Keratinocyte (primary cell): ENCODE measurements around the gene DVL1. TPM values are rescaled to one million over a fixed set of nuclear protein-coding genes. Genes with fewer than 3 reads are reported as not detected.
A peak's percentile ranks its signal among the peaks of the same experiment; 100 is the strongest.

Source experiments
- DNase-seq: peaks from one replicate; pipeline ENCODE4 v3.0.0-alpha.2; 2011; ENCODE audit warnings: low read depth, missing footprints, low spot score
- FAIRE-seq: peaks from 2 replicates; lab custom pipeline; 2011; peaks lifted over from hg19 to GRCh38; lab: Jason Lieb, UNC
- H2AFZ ChIP-seq: 2 replicates; pipeline ENCODE4 v1.6.0; 2012; ENCODE audit warnings: low read length, control low read depth, inconsistent platforms; ENCODE audit not compliant: control insufficient read depth
- H3K27ac ChIP-seq: 2 replicates; pipeline ENCODE4 v1.5.1; 2011; ENCODE audit warnings: low read length; ENCODE audit not compliant: control insufficient read depth, insufficient read depth
- H3K27me3 ChIP-seq: 3 replicates; pipeline ENCODE4 v1.6.0; 2011; ENCODE audit warnings: low read length; ENCODE audit not compliant: control insufficient read depth, insufficient read depth; ENCODE audit errors: extremely low read depth
- H3K36me3 ChIP-seq, 2 experiments: 2 replicates in 1 of 2; 3 replicates in 1 of 2; pipeline ENCODE4 v1.5.1; 2011; ENCODE audit warnings: low read length in 2 of 2, mild to moderate bottlenecking in 1 of 2; ENCODE audit not compliant: control insufficient read depth in 2 of 2, insufficient read depth in 2 of 2; ENCODE audit errors: extremely low read depth in 1 of 2
- H3K4me1 ChIP-seq: 3 replicates; pipeline ENCODE4 v1.5.1; 2011; ENCODE audit warnings: low read length; ENCODE audit not compliant: control insufficient read depth, insufficient read depth; ENCODE audit errors: extremely low read depth
- H3K4me2 ChIP-seq: 3 replicates; pipeline ENCODE4 v1.6.0; 2011; ENCODE audit warnings: low read depth, low read length; ENCODE audit not compliant: control insufficient read depth, insufficient read depth; ENCODE audit errors: extremely low read depth
- H3K4me3 ChIP-seq, 3 experiments: fragments of 200-600 bp in 1 of 3; sonication (generic) in 1 of 3; 2 replicates in 2 of 3; 3 replicates in 1 of 3; pipeline ENCODE4 v1.5.1; 2011 to 2016; ENCODE audit warnings: low read length in 3 of 3, mild to moderate bottlenecking in 3 of 3, control low read depth in 2 of 3, inconsistent platforms in 1 of 3, low read depth in 1 of 3, mixed read lengths in 1 of 3, mixed run types in 1 of 3, moderate library complexity in 1 of 3; ENCODE audit not compliant: control insufficient read depth in 2 of 3, insufficient read depth in 2 of 3; ENCODE audit errors: extremely low read depth in 1 of 3
- H3K79me2 ChIP-seq: 2 replicates; pipeline ENCODE4 v1.6.0; 2012; ENCODE audit warnings: low read length; ENCODE audit not compliant: control insufficient read depth, insufficient read depth
- H3K9ac ChIP-seq: 3 replicates; pipeline ENCODE4 v1.6.0; 2011; ENCODE audit warnings: low read length; ENCODE audit not compliant: control insufficient read depth, insufficient read depth; ENCODE audit errors: extremely low read depth
- H3K9me1 ChIP-seq: 3 replicates; pipeline ENCODE4 v1.6.0; 2011; ENCODE audit warnings: low read length; ENCODE audit not compliant: control insufficient read depth, insufficient read depth; ENCODE audit errors: extremely low read depth
- H3K9me3 ChIP-seq: 2 replicates; pipeline ENCODE4 v1.5.1; 2012; ENCODE audit warnings: low read depth, low read length; ENCODE audit not compliant: control insufficient read depth
- H4K20me1 ChIP-seq: 3 replicates; pipeline ENCODE4 v1.6.0; 2011; ENCODE audit warnings: low read length; ENCODE audit not compliant: control insufficient read depth, insufficient read depth; ENCODE audit errors: extremely low read depth
- CTCF ChIP-seq, 3 experiments: IDR thresholded peaks in 1 of 3; conservative IDR thresholded peaks in 1 of 3; optimal IDR thresholded peaks in 1 of 3; 2 replicates in 2 of 3; 3 replicates in 1 of 3; pipeline versions ENCODE3 to v1.5.1; 2011; ENCODE audit warnings: low read length in 3 of 3, mild to moderate bottlenecking in 3 of 3, moderate library complexity in 2 of 3, control low read depth in 1 of 3, inconsistent platforms in 1 of 3; ENCODE audit not compliant: insufficient read depth in 2 of 3; ENCODE audit errors: extremely low read depth in 1 of 3
- EZH2 ChIP-seq: IDR thresholded peaks from one replicate; pipeline ENCODE4 v1.6.1; 2012; ENCODE audit warnings: inconsistent platforms, mild to moderate bottlenecking, low read length, moderate library complexity
- dilution Hi-C: fragments of 300-500 bp; cut with MboI; formaldehyde crosslinking; loops from one replicate; pipeline ENCODE4 v1.7.0; 2020; ENCODE audit warnings: low sequenced_read_pairs; ENCODE audit not compliant: extremely low pct_ligation_motif_present
- polyA plus RNA-seq, 5 experiments: library from polyadenylated mRNA; depleted of rRNA in 3 of 5; stranded (reverse) in 3 of 5; stranded (forward) in 1 of 5; unstranded in 1 of 5; fragments of >200 nt; gene quantifications; 1 replicate in 1 of 5; 2 replicates in 3 of 5; 3 replicates in 1 of 5; pipeline versions ENCODE4 v1.2.1 to v1.2.3, GENCODE V29; 2011 to 2012; ENCODE audit warnings: missing spikeins in 2 of 5, low read depth in 1 of 5, low replicate concordance in 1 of 5

The DVL1 gene
- polyA plus RNA-seq, 1 donor (not counting 4 experiments of a cell fraction or from before 2014, with no cell fraction given), result 31.6 TPM

- no peak for DNase-seq
- peak overlapping the region; percentile 77 to 100 (median 77) for H3K4me3 ChIP-seq
- peak overlapping the region; percentile 74 for H3K27ac ChIP-seq
- TF ChIP-seq EZH2, result no peak
- TF ChIP-seq CTCF (optimal IDR thresholded peaks at IDR 0.05 in 1 of 3, IDR thresholded peaks at IDR 0.05 in 1 of 3, conservative IDR thresholded peaks at IDR 0.05 in 1 of 3; ENCODE audit: extremely low read depth in 1 of 3, insufficient read depth in 2 of 3, low read length in 3 of 3), result no peak
- no peak overlapping the region for H2AFZ ChIP-seq
- peaks cover 8% of the 10 kb centered on the region for H4K20me1 ChIP-seq
- H3K9ac ChIP-seq, result peak overlapping the region; percentile 88
- dilution Hi-C loops, result no loop called here
- peak overlapping the region; percentile 37 for H3K4me2 ChIP-seq
- H3K36me3 ChIP-seq, result peaks cover 21 to 22% of the 10 kb centered on the region in 2 experiments
- H3K79me2 ChIP-seq, result peaks cover 76% of the 10 kb centered on the region
- H3K9me1 ChIP-seq, result no peaks in the 10 kb centered on the region
- peaks cover 18% of the 10 kb centered on the region for H3K4me1 ChIP-seq
- H3K27me3 ChIP-seq, result no peaks in the 10 kb centered on the region
- no peaks in the 10 kb centered on the region for H3K9me3 ChIP-seq
- FAIRE-seq, result no peak
Observed at GRCh38 chr1:1324084-1324523, 25.1 kb downstream of the DVL1 start.

GRCh38 chr1:1322952-1323351 lies 26.3 kb downstream of the DVL1 start:
- Histone ChIP-seq H3K4me1 (peaks cover 28% of the 10 kb centered on the region), H4K20me1 (peaks cover 13% of the 10 kb centered on the region), H3K9ac (no peak overlapping the region), H3K9me1 (no peaks in the 10 kb centered on the region), H3K4me2 (peak overlapping the region; percentile 35), H2AFZ (no peak overlapping the region), H3K27ac (no peak overlapping the region), H3K79me2 (peaks cover 79% of the 10 kb centered on the region), H3K9me3 (no peaks in the 10 kb centered on the region), H3K4me3 (no peak overlapping the region), H3K27me3 (no peaks in the 10 kb centered on the region), H3K36me3 (peaks cover 22% of the 10 kb centered on the region in 2 experiments)
- dilution Hi-C loops, result no loop called here
- no peak for TF ChIP-seq CTCF (optimal IDR thresholded peaks at IDR 0.05 in 1 of 3, IDR thresholded peaks at IDR 0.05 in 1 of 3, conservative IDR thresholded peaks at IDR 0.05 in 1 of 3; ENCODE audit: extremely low read depth in 1 of 3, insufficient read depth in 2 of 3, low read length in 3 of 3)
- TF ChIP-seq EZH2, result no peak
- DNase-seq, result no peak
- no peak for FAIRE-seq
